HUES48 (cell line): Measurements from ENCODE around the gene ANO1.
A peak's percentile ranks its signal among the peaks of the same experiment; 100 is the strongest.

Experiments
- H3K27ac ChIP-seq: one replicate; pipeline ENCODE4 v1.7.0; 2013; ENCODE audit warnings: low read depth, low read length, inconsistent platforms
- H3K27me3 ChIP-seq: 2 replicates; pipeline ENCODE4 v1.6.1; 2013; ENCODE audit warnings: mild to moderate bottlenecking, low read length; ENCODE audit not compliant: control insufficient read depth, insufficient read depth
- H3K36me3 ChIP-seq: 2 replicates; pipeline ENCODE4 v1.6.1; 2013; ENCODE audit warnings: low read length; ENCODE audit not compliant: control insufficient read depth, insufficient read depth
- H3K4me1 ChIP-seq: 2 replicates; pipeline ENCODE4 v1.6.1; 2013; ENCODE audit warnings: mild to moderate bottlenecking, low read length; ENCODE audit not compliant: control insufficient read depth, insufficient read depth
- H3K4me3 ChIP-seq: 2 replicates; pipeline ENCODE4 v1.5.1; 2013; ENCODE audit warnings: mild to moderate bottlenecking, low read depth, low read length
- H3K9ac ChIP-seq: 2 replicates; pipeline ENCODE4 v1.6.1; 2013; ENCODE audit warnings: mild to moderate bottlenecking, low read depth, low read length, moderate library complexity
- H3K9me3 ChIP-seq: 2 replicates; pipeline ENCODE4 v1.6.1; 2013; ENCODE audit warnings: low read length; ENCODE audit not compliant: control insufficient read depth, insufficient read depth

The ANO1 gene

DNA sequence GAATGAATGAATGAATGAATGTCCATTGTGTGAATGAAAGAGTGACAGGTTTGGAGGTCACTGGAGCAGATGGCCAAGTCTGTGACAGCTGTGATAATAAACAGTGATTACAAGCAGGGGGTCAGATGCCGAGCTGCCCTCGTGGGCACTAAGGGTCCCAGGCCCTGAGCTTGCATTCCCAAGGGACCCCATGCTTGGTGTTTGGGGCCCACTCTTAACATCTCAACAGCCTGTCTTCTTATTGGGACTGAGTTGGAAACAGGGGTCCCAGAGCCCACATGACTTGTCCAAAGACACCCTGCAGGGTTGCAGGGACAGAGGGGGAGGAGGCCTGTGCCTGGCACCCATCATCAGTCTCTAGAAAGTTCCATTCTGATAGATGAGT, 12.0 kb upstream of the ANO1 start:
- no peak overlapping the region for H3K4me3 ChIP-seq
- H3K27me3 ChIP-seq, result peaks cover 11% of the 10 kb centered on the region; the same call in 1 of the 2 replicates
- no peak overlapping the region for H3K9ac ChIP-seq
- no peaks in the 10 kb centered on the region for H3K9me3 ChIP-seq
- H3K4me1 ChIP-seq, result peaks cover 14% of the 10 kb centered on the region
- no peaks in the 10 kb centered on the region for H3K36me3 ChIP-seq
- no peak overlapping the region for H3K27ac ChIP-seq

DNA sequence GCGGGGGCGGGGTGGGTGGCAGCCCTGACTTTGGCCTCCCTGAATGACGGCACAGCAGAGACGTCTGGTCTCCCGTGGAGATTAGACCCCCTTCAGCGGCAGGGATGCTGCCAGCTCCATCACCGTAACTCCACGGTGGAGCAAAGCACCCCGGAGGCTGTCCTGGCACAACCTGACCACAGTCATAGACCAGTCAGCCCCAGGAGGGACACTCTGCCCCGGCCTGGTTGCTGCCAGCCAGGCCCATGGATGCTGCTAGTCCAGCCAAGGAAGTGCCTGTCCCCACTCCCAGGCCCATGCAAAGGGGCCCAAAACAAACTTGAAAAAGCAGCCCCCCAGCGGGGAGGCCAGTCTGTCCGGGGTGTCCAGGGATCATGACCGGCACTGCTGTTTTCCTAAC, 11.5 kb upstream of the ANO1 start:
- no peaks in the 10 kb centered on the region for H3K9me3 ChIP-seq
- peaks cover 14% of the 10 kb centered on the region for H3K4me1 ChIP-seq
- H3K9ac ChIP-seq, result no peak overlapping the region
- no peaks in the 10 kb centered on the region for H3K36me3 ChIP-seq
- H3K27me3 ChIP-seq, result peaks cover 11% of the 10 kb centered on the region; the same call in 1 of the 2 replicates
- H3K27ac ChIP-seq, result no peak overlapping the region
- H3K4me3 ChIP-seq, result no peak overlapping the region

DNA sequence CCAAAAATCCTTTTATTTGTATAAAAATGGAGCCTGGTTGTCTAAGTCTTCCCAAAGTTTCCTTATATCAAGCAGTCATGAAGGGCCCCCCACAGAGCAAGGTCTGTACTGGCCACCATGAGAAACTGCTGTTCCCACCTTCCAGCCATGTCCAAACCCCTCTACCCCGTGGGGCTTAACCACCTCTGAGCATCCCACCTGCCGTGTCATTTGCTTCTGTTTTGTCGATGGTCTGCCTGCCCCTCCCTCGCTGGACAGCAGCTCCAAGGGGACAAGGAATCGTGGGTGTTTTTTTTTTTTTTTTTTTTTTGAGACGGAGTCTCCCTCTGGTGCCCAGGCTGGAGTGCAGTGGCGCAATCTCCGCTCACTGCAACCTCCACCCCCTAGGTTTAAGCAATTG, 11.1 kb upstream of the ANO1 start:
- H3K4me3 ChIP-seq, result no peak overlapping the region
- no peaks in the 10 kb centered on the region for H3K36me3 ChIP-seq
- H3K4me1 ChIP-seq, result peaks cover 15% of the 10 kb centered on the region
- H3K9ac ChIP-seq, result no peak overlapping the region
- H3K9me3 ChIP-seq, result no peaks in the 10 kb centered on the region
- no peak overlapping the region for H3K27ac ChIP-seq
- H3K27me3 ChIP-seq, result peaks cover 11% of the 10 kb centered on the region; the same call in 1 of the 2 replicates

DNA sequence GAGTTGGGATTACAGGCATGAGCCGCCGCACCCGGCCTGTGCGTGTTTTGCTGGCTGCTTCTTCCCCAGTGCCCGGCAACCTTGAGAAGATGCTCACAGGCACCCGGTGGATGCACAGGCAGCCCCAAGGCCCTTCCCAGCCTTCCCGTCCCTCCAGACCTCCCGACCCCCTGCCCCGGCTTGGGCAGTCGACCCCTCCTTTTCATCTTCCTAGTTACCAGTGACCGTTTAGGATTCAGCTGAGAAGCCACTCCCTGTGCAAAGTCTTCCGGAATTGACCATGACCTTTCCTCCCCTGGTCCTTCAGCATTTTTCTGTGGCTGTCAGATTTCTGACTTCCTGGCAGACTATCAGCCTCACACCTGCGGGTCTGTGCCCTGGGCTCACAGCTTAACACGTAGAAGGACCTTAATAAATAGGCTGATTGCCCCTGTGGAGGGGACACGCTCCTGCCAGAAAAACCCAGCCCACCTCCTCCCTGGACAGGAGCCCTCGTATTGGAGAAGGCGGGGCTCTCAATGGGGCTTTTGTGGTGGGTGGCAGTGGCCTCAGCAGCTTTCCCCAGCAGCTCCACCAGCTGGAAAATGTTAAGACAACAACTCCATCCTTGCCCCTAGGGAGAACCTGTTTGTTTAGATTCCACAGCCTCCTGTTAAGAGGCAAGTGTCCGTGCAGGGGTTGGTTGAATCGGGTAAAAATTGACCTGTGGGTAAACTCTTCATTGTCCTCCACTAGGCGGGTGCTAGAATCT, 10.4 kb upstream of the ANO1 start:
- Histone ChIP-seq H3K4me1 (peaks cover 23% of the 10 kb centered on the region), H3K9me3 (no peaks in the 10 kb centered on the region), H3K36me3 (no peaks in the 10 kb centered on the region), H3K27me3 (peaks cover 11% of the 10 kb centered on the region; the same call in 1 of the 2 replicates), H3K9ac (no peak overlapping the region), H3K27ac (no peak overlapping the region), H3K4me3 (no peak overlapping the region)

DNA sequence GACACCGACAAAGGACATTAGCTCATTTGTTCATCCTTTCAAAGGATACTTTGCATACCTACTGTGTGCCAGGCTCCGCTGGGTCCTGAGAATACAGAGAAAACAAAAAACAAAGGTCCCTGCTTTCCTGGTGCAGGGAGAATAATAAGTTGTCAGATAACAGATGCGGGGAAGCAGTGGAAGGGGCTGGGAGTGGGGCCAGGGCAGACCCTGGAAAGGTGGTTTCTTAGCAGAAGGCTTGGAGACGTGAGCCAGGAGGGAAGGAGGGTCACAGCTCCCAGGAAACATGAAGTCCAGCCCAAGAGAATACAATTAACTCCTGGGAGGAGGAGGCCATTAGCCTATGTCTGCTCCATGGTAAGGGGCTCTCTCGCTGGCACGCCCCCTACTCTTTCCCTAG, 9.8 kb upstream of the ANO1 start:
- Histone ChIP-seq H3K36me3 (no peaks in the 10 kb centered on the region), H3K4me3 (no peak overlapping the region), H3K4me1 (peaks cover 28% of the 10 kb centered on the region), H3K27me3 (peaks cover 13% of the 10 kb centered on the region), H3K9me3 (no peaks in the 10 kb centered on the region), H3K9ac (no peak overlapping the region), H3K27ac (no peak overlapping the region)

DNA sequence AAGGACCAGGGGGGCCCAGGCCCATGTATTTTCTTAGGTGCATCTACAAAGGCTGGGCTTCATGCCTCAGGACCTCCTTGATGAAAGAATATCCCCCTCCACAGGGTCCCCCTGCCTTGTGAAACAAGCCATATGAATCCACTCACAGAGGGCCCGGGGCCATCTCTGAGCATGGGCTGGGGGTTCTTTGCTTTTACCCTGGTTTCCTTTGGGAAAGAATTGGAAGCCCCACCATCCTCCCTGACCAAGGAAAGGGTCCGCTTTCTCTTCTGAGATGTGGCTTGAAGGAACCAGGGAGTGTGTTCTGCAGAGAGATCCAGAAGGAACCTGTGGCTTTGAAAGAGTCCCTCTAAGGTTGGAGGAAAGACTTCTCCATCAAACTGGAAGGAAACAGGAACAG, 9.2 kb upstream of the ANO1 start:
- Histone ChIP-seq H3K9ac (no peak overlapping the region), H3K4me3 (no peak overlapping the region), H3K9me3 (no peaks in the 10 kb centered on the region), H3K4me1 (peaks cover 34% of the 10 kb centered on the region), H3K27ac (no peak overlapping the region), H3K36me3 (no peaks in the 10 kb centered on the region), H3K27me3 (peaks cover 17% of the 10 kb centered on the region)

DNA sequence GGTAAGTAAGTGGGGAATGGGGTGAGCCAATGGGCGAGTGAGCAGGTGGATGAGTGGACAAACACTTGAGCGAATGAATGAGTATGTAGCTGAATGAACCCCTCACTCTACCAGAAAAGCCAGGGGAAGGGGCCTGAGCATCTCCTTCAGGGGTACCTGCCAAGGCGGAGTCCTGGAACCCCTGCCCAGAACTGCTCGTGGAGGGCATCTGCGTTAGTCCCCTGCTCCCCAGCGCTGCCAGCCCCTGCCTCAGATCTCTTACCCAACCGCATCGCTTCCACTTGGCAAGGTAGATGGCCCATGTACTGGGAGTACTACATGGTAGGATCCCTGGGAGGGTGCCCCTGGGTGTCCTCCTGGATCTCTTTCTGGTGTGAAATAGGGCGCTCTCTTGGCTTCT, 7.4 kb upstream of the ANO1 start:
- Histone ChIP-seq H3K4me3 (no peak overlapping the region), H3K9ac (no peak overlapping the region), H3K36me3 (no peaks in the 10 kb centered on the region), H3K27me3 (peaks cover 30% of the 10 kb centered on the region), H3K4me1 (peaks cover 37% of the 10 kb centered on the region), H3K27ac (no peak overlapping the region), H3K9me3 (no peaks in the 10 kb centered on the region)

DNA sequence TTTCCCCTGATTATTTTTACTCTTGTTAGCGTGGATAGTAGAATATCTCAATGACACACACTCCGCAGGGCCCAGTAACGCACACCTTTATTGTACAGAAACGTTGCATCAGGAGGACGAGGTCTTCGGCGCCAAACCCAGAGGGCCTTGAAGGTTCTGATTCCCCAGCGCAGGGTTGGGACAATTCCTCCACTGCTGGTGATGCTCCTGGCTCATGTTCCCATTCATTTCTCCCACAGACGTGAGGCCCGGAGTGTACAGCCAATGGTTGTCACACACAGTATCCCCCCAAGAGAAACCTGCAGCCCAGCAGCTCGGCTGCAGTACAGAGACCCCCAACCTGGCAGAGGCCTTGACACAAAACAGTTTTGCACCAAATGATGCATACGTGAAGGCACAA, 6.1 kb upstream of the ANO1 start:
- Histone ChIP-seq H3K27ac (no peak overlapping the region), H3K9ac (no peak overlapping the region), H3K4me1 (peaks cover 37% of the 10 kb centered on the region), H3K9me3 (no peaks in the 10 kb centered on the region), H3K27me3 (peaks cover 42% of the 10 kb centered on the region), H3K4me3 (no peak overlapping the region), H3K36me3 (no peaks in the 10 kb centered on the region)

DNA sequence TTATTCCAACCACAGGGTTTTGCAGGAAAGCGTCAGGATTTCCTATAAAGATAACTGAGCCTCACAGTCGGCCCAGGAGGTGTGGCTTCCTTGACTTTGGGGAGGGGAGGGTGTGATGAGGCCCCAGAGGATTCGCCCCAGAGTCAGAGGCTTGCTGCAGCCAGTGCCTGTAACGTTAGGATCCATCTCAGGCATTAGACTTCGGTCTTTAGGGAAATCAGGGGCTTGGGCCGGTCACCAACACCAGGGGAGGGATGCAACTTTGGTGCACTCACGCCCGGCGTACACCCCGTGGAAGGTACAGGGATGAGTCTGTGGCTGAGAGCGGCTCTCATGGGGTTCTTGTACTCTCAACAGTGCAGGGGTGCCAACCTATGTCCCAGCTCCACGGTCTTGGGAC, 5.7 kb upstream of the ANO1 start:
- no peaks in the 10 kb centered on the region for H3K9me3 ChIP-seq
- H3K36me3 ChIP-seq, result no peaks in the 10 kb centered on the region
- no peak overlapping the region for H3K4me3 ChIP-seq
- peak overlapping the region; percentile 69 for H3K27ac ChIP-seq
- peaks cover 47% of the 10 kb centered on the region for H3K27me3 ChIP-seq
- H3K9ac ChIP-seq, result no peak overlapping the region
- peaks cover 37% of the 10 kb centered on the region for H3K4me1 ChIP-seq

DNA sequence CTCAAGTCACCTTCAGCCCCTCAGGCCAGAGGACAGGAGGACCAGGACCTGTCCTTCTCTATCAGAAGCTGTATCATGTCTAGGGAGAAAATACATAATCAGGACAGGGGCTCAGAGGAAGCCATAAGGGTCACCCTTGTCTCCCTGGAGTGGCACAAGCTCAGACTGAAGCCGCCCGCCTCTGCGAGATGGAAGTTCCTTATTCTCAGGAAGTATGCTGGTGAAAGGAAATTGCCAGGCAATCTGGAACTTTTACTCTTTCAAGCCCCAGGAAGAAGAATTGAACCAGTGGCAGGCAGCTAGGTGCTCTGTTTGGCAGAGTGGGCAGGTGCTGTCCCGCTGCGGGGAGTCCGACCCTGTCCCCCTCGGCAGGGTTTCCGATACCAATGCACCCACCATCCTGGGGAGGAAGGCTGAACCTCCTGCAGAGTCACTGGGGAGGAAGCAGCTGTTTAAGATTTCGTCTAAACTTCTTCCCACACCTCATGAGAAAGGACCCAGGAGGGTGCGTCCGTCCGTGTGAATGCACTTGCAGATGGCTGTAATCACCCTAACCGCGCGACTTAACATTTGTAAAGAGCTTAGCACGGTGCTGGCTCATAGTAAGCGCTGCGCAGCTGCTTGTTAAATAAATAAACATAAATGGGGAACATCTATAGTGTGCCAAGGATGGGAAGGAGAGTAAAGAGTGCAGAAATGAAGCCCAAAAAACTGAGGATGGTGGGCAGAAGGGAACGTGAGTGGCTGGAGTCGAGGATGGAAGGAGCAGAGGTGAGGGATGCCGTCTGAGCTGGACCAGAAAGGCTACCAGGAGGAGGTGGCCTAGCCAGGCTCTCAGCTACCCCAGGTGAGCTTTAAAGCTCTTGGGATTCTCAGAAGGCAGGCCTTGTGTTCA, 5.0 kb upstream of the ANO1 start:
- H3K9ac ChIP-seq, result no peak overlapping the region
- H3K9me3 ChIP-seq, result no peaks in the 10 kb centered on the region
- H3K4me3 ChIP-seq, result peak overlapping the region; percentile 27; the same call in 1 of the 2 replicates
- H3K27me3 ChIP-seq, result peaks cover 53% of the 10 kb centered on the region
- peaks cover 31% of the 10 kb centered on the region for H3K4me1 ChIP-seq
- peak overlapping the region; percentile 69 for H3K27ac ChIP-seq
- H3K36me3 ChIP-seq, result no peaks in the 10 kb centered on the region

DNA sequence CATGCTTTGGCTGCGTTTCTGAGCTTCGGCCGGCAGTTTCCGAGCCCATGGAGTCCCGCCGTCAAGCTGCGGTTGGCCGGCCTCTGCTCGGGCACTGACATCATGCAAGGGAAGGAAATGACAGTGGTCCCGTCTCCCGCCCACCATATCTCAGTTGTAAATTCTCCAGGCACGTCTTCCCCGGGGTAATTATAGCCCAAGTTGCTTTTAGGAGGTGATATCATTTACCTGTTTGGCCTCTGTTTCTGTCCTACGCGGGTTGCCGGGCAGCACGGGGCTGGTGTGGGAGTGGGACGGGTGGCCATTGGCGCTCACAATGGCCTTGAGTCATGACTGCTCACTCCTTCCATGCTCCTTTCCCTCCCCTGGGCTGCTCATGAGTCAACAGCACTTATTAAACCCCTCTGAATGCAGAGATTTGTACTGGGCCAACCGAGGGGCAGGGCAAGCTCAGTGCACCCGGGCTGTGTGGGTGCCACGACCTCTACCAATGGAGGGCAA, 4.2 kb upstream of the ANO1 start:
- Histone ChIP-seq H3K36me3 (no peaks in the 10 kb centered on the region), H3K27ac (peak overlapping the region; percentile 69), H3K9ac (no peak overlapping the region), H3K4me1 (peaks cover 23% of the 10 kb centered on the region), H3K9me3 (no peaks in the 10 kb centered on the region), H3K27me3 (peaks cover 54% of the 10 kb centered on the region), H3K4me3 (no peak overlapping the region)
